ENCODE measurements around the gene AKT2. TPM values are rescaled to one million over a fixed set of nuclear protein-coding genes. Genes with fewer than 3 reads are reported as not detected.
A peak's percentile ranks its signal among the peaks of the same experiment; 100 is the strongest.

Gene AKT2
- total RNA-seq, 6 experiments from 2014 or later: 83.2 to 132 (median 107) TPM

DNA sequence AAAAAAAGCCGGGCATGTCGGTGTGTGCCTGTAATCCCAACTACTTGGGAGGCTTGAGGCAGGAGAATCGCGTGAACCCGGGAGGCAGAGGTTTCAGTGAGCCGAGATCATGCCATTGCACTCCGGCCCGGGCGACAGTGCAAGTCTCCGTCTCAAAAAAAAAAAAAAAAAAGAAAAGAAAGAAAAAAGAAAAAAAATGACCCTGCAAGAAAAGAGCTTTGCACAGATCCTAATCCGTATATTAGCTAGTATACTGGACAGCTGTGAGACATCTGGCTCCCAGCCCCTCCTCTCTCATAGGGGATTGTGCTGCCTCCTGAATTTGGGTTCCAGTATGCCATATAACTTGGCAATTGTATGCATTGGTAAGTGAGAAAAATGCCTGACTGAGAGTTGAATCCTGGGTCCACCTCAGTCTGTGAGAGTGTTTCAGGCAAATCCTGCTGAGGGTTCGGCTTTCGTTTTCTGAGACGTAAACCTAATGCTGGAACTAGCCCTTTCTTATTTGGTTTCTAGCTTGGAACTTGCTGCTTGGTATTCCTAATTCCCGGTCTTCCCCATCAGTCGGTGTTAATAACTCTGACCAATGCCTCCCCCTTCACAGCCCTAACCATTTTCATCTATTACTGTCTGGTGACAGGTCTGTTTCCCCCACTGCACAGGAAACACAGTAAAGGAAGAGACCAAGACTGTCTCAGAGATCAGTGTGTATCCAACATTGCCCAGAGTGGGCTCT, 1.3 kb upstream of the AKT2 start:
- no peak for DNase-seq
- Histone ChIP-seq H3K4me3 (no peak overlapping the region), H3K9me3 (no peaks in the 10 kb centered on the region), H3K4me1 (peaks cover 0 to 30% (median 11%) of the 10 kb centered on the region in 4 donors), H3K27ac (no peak overlapping the region), H3K36me3 (no peaks in the 10 kb centered on the region), H3K27me3 (no peaks in the 10 kb centered on the region)
- ATAC-seq: no peak
- no peak for TF ChIP-seq POLR2A (IDR thresholded peaks at IDR 0.05)
- TF ChIP-seq, protein P1, sequence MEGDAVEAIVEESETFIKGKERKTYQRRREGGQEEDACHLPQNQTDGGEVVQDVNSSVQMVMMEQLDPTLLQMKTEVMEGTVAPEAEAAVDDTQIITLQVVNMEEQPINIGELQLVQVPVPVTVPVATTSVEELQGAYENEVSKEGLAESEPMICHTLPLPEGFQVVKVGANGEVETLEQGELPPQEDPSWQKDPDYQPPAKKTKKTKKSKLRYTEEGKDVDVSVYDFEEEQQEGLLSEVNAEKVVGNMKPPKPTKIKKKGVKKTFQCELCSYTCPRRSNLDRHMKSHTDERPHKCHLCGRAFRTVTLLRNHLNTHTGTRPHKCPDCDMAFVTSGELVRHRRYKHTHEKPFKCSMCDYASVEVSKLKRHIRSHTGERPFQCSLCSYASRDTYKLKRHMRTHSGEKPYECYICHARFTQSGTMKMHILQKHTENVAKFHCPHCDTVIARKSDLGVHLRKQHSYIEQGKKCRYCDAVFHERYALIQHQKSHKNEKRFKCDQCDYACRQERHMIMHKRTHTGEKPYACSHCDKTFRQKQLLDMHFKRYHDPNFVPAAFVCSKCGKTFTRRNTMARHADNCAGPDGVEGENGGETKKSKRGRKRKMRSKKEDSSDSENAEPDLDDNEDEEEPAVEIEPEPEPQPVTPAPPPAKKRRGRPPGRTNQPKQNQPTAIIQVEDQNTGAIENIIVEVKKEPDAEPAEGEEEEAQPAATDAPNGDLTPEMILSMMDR (IDR thresholded peaks at IDR 0.05): no peak
- 81% methylated on average over 11 of the region's 16 CpGs for WGBS (ENCODE audit: insufficient coverage, low coverage, low lambda C conversion rate, missing lambda C conversion rate)
- intact Hi-C loops (cut with DNase I): no loop called here

DNA sequence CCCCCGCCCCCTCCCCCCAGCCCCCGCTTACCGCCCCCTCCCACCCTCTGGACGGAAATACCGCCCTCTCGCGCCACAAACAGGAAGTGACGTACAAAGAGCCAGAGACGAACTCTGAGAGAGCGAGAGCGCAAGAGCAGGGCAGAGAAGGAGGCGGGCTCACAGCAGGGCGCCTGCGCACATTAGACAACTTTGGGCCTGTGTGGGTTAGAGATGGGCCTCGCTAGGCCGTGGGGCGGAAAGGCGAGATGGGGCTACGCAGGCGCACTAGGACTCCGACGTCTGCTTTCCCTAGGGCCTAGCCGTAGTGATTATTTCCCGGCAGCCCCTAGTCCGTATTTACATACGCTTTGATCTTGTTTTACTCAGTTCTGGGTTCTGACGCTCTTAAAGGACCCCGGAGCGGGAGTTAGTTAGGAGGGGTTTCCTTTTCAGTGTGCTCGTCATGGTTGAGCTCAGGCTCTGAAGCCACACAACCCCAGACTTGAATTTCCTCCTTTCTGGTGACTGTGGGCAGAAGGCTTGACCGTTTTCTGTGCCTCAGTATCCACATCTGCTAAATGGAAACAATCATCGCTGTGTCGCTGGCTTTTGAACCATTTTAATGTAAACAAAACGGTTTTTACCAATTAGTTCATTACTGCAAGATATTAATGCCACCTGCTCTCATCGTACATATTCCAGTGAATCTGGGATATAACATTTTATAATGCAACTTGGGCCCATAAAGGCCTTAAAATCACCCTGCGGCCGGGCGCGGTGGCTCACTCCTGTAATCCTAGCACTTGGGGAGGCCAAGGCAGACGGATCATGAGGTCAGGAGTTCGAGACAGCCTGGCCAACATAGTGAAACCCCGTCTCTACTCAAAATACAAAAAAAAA, 449 bp upstream of the AKT2 start:
- H3K27ac ChIP-seq: peak overlapping the region; percentile 91 to 94 (median 93)
- DNase-seq (peak; percentile 97 to 99 (median 99)), ATAC-seq (peak; percentile 79 to 85 (median 83))
- TF ChIP-seq, protein P1 (IDR thresholded peaks at IDR 0.05): no peak
- TF ChIP-seq POLR2A (IDR thresholded peaks at IDR 0.05): peak; percentile 39
- H3K9me3 ChIP-seq: no peaks in the 10 kb centered on the region
- no peaks in the 10 kb centered on the region for H3K36me3 ChIP-seq
- no peaks in the 10 kb centered on the region for H3K27me3 ChIP-seq
- 32% methylated on average over 22 of the region's 42 CpGs for WGBS (ENCODE audit: insufficient coverage, low coverage, low lambda C conversion rate, missing lambda C conversion rate)
- H3K4me1 ChIP-seq: peaks cover 0 to 36% (median 15%) of the 10 kb centered on the region in 4 donors
- intact Hi-C loops (cut with DNase I): no loop called here
- peak overlapping the region; percentile 91 to 95 (median 94) for H3K4me3 ChIP-seq

DNA sequence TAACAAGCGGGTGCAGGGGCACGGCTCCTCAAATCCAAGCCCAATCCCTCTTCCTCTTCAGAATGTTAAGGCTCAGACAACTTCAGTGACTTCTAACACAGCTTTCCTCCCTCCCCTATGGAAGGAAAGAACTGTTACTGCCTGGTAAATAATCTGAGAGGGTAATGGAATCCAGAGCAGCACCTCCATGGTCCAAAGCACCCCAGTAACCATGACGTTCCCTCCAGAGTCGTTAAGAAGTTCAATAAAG, 969 bp downstream of the AKT2 start:
- TF ChIP-seq, protein P1 (IDR thresholded peaks at IDR 0.05): no peak
- no peak for TF ChIP-seq POLR2A (IDR thresholded peaks at IDR 0.05)
- H3K9me3 ChIP-seq: no peaks in the 10 kb centered on the region
- H3K27ac ChIP-seq: peak overlapping the region; percentile 91 to 94 (median 93)
- DNase-seq (no peak), ATAC-seq (no peak)
- peak overlapping the region; percentile 91 to 95 (median 94) for H3K4me3 ChIP-seq
- intact Hi-C loops (cut with DNase I): no loop called here
- no peaks in the 10 kb centered on the region for H3K36me3 ChIP-seq
- WGBS (ENCODE audit: insufficient coverage, low coverage, low lambda C conversion rate, missing lambda C conversion rate): 6% methylated on average over 4 of the region's 4 CpGs
- peaks cover 0 to 48% (median 21%) of the 10 kb centered on the region in 4 donors for H3K4me1 ChIP-seq
- H3K27me3 ChIP-seq: no peaks in the 10 kb centered on the region

GRCh38 chr19:40283414-40284250, 1.5 kb downstream of the AKT2 start:
- Histone ChIP-seq H3K4me3 (peak overlapping the region; percentile 91 to 95 (median 94)), H3K4me1 (peaks cover 0 to 53% (median 24%) of the 10 kb centered on the region in 4 donors), H3K36me3 (no peaks in the 10 kb centered on the region), H3K27me3 (no peaks in the 10 kb centered on the region), H3K9me3 (no peaks in the 10 kb centered on the region), H3K27ac (peak overlapping the region; percentile 91 to 94 (median 93))
- 30% methylated on average over 4 of the region's 12 CpGs for WGBS (ENCODE audit: insufficient coverage, low coverage, low lambda C conversion rate, missing lambda C conversion rate)
- TF ChIP-seq, protein P1 (IDR thresholded peaks at IDR 0.05): peak in 1 of 4 donors; percentile 3
- TF ChIP-seq POLR2A (IDR thresholded peaks at IDR 0.05): peak; percentile 50
- intact Hi-C loops (cut with DNase I): no loop called here
- ATAC-seq: peak; percentile 52 to 70 (median 57)
- DNase-seq: peak; percentile 72 to 93 (median 90)

Data from right lobe of liver (tissue), 6 donors.